ENCODE results near the gene WDFY3. TPM values are rescaled to one million over a fixed set of nuclear protein-coding genes. Genes with fewer than 3 reads are reported as not detected.
"Not testable (repeated sequence)": the region's sequence is repeated elsewhere in the genome, so short reads cannot be mapped to it uniquely, and the experiment has no call there.

The WDFY3 gene
- total and polyA plus RNA-seq, 12 donors, result 4.9 to 68.9 (median 51.1) TPM

DNA sequence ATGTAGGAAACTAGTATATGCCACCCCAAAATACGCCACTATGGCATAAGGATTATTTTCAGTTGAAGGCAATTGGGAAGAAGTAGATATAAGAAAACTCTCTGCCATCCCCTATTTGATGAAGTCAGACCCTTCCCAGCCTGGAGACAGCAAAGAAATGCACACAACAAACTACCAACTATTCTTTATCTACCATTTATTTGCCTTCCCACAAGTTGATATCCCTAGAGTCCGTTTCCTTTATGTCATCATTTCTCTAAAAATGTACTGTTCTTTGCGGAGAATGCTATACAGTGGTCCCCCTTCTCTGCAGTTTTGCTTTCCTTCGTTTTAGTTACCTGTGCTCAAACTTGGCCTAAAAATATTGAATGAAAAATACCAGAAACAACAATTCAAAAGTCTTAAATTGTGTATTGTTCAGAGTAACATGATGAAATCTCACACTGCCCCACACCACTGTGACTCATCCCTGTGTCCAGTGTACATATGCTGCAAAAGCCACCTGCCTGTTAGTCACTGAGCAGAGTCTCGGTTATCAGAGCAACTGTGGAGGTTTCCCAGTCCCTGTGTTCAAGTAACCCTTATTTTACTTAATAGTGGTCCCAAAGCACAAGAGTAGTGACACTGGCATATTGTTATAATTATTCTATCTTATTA lies 152.3 kb downstream of the WDFY3 start:
- Histone ChIP-seq H3K4me3 (no peak overlapping the region), H3K4me1 (no peaks in the 10 kb centered on the region), H3K27ac (no peak overlapping the region), H3K36me3 (peaks cover 0 to 72% (median 20%) of the 10 kb centered on the region in 9 donors), H3K27me3 (no peaks in the 10 kb centered on the region), H3K9me3 (no peaks in the 10 kb centered on the region)
- WGBS, 2 donors, result 83 to 84% methylated on average over 5 of the region's 5 CpGs
- ATAC-seq (peak in 1 of 8 donors; percentile 75), DNase-seq (no peak)
- TF ChIP-seq, protein P1, sequence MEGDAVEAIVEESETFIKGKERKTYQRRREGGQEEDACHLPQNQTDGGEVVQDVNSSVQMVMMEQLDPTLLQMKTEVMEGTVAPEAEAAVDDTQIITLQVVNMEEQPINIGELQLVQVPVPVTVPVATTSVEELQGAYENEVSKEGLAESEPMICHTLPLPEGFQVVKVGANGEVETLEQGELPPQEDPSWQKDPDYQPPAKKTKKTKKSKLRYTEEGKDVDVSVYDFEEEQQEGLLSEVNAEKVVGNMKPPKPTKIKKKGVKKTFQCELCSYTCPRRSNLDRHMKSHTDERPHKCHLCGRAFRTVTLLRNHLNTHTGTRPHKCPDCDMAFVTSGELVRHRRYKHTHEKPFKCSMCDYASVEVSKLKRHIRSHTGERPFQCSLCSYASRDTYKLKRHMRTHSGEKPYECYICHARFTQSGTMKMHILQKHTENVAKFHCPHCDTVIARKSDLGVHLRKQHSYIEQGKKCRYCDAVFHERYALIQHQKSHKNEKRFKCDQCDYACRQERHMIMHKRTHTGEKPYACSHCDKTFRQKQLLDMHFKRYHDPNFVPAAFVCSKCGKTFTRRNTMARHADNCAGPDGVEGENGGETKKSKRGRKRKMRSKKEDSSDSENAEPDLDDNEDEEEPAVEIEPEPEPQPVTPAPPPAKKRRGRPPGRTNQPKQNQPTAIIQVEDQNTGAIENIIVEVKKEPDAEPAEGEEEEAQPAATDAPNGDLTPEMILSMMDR (IDR thresholded peaks at IDR 0.05), result no peak
- intact Hi-C loops (cut with DNase I), result no loop called here

DNA sequence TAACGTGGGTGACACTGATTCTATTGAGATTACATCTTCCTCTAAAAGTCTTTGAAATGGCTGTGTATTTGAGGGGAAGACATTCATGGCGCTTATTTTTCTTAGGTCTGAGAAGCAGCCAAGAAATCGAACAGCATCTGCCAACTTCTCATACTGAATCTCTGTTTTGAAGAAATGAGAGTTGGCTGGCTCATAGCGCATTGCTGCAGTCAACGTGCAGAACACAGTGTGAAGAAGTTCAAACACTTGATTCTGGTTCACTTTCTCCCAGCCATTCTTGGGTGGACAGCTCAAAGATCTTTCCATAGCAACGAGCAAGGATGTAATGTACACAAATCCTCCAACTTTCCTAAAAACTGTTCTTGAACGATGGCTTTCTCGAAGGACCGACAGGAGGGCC lies 156.5 kb downstream of the WDFY3 start:
- Histone ChIP-seq H3K4me1 (no peaks in the 10 kb centered on the region), H3K27ac (no peak overlapping the region), H3K36me3 (peaks cover 0 to 54% (median 14%) of the 10 kb centered on the region in 9 donors), H3K9me3 (no peaks in the 10 kb centered on the region), H3K27me3 (no peaks in the 10 kb centered on the region), H3K4me3 (no peak overlapping the region)
- WGBS, 2 donors, result 85 to 86% methylated on average over 9 of the region's 9 CpGs
- no peak for ATAC-seq
- DNase-seq, result no peak
- TF ChIP-seq, protein P1 (IDR thresholded peaks at IDR 0.05), result no peak
- intact Hi-C loops (cut with DNase I), result loop anchor here in 1 of 10 donors (5.0 kb wide), 1 partner anchor 157 kb away; the partner anchor contains the start of gene WDFY3

DNA sequence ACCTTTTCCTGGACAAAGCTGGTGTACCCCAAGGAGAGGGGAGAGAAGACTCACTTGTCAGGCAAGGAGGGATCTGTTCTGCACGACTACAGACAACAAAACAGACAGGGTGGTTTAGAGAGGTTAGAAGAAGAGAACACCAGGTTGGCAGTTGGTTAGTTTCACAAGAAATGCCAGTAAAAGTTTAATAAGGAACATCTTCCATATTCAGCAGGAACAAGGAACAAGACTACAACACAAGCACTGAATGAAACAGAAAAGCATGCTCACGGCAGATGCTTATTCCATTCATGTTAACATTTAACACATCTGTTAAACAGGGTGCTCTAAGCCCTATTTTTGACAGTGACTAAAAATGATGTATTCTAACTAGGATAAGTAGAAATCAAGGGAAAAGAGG lies 158.2 kb downstream of the WDFY3 start:
- Histone ChIP-seq H3K4me1 (peaks cover 0 to 8% (median 0%) of the 10 kb centered on the region in 9 donors), H3K9me3 (no peaks in the 10 kb centered on the region), H3K36me3 (peaks cover 0 to 45% (median 14%) of the 10 kb centered on the region in 9 donors), H3K27ac (no peak overlapping the region), H3K27me3 (no peaks in the 10 kb centered on the region), H3K4me3 (no peak overlapping the region)
- DNase-seq, result no peak
- no peak for ATAC-seq
- WGBS, 2 donors, result 79 to 92% methylated on average over 2 of the region's 2 CpGs
- TF ChIP-seq, protein P1 (IDR thresholded peaks at IDR 0.05), result no peak
- intact Hi-C loops (cut with DNase I), result loop anchor here in 1 of 10 donors (5.0 kb wide), 1 partner anchor 159 kb away; the partner anchor contains the start of gene WDFY3

DNA sequence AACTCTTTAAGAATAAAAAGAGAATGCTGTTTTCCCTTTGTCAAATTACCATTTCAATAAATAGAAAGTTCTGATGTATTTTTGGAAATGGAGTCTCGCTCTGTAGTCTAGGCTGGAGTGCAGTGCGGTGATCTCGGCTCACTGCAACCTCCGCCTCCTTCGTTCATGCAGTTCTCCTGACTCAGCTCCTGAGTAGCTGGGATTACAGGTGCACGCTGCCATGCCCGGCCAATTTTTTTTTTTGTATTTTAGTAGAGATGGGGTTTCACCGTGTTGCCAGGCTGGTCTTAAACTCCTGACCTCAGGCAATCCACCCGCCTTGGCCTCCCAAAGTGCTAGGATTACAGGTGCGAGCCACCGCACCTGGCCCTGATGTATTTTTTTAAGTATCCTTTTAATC lies 159.9 kb downstream of the WDFY3 start:
- not testable (repeated sequence) for H3K27me3 ChIP-seq, H3K9me3 ChIP-seq, H3K4me3 ChIP-seq, H3K4me1 ChIP-seq, ATAC-seq, DNase-seq, H3K27ac ChIP-seq
- H3K36me3 ChIP-seq, result peaks cover 0 to 62% (median 19%) of the 10 kb centered on the region in 9 donors
- intact Hi-C loops (cut with DNase I), result loop anchor here in 1 of 10 donors (5.0 kb wide), 1 partner anchor 161 kb away; the partner anchor contains the start of gene WDFY3
- WGBS, 2 donors, result 97 to 99% methylated on average over 11 of the region's 11 CpGs

DNA sequence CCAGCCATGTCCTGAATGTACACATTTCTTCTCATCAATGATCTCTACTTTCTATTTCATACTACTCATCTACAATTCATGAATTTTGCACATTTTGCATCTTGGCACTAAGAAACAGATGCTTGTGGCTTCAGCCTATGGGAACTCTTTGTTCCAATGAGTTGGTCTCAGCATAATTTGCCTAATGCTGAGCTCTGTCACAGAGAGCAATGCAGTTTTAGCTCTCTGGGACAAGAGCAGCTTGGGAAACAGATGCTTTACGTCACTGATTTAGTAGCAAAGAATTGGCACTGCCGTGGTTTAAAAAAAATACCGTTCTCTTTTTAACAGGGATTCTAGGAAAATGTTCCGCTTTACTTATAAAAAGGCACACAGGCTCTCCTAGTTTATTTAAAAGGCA lies 162.4 kb downstream of the WDFY3 start:
- Histone ChIP-seq H3K36me3 (peaks cover 0 to 69% (median 21%) of the 10 kb centered on the region in 9 donors), H3K27me3 (no peaks in the 10 kb centered on the region), H3K9me3 (no peaks in the 10 kb centered on the region), H3K4me1 (peaks cover 0 to 8% (median 0%) of the 10 kb centered on the region in 9 donors), H3K4me3 (no peak overlapping the region), H3K27ac (no peak overlapping the region)
- 61 to 63% methylated on average over 4 of the region's 4 CpGs for WGBS, 2 donors
- DNase-seq, result no peak
- TF ChIP-seq, protein P1 (IDR thresholded peaks at IDR 0.05), result no peak
- intact Hi-C loops (cut with DNase I), result no loop called here
- ATAC-seq, result peak in 3 of 8 donors; percentile 34 to 46 (median 42)

All from heart right ventricle (tissue), 16 donors.